Measurements from ENCODE around the gene TRAPPC3. TPM values are rescaled to one million over a fixed set of nuclear protein-coding genes. Genes with fewer than 3 reads are reported as not detected.

The TRAPPC3 gene
- total and polyA plus RNA-seq, 2 donors (not counting 1 experiment from before 2014, with no cell fraction given), result 40.5 to 42.1 TPM

GRCh38 chr1:36163426-36163825 is 14.1 kb upstream of the TRAPPC3 start:
- peak overlapping the region; percentile 94 for H3K27ac Mint-ChIP-seq
- CTCF ChIA-PET, result interaction anchor here (0.6 to 7.2 kb wide), 7 partner anchors 10 to 259 kb away, joined by 3 to 63 read pairs (median 3); partner anchors contain the start of gene TRAPPC3
- intact Hi-C loops (cut with micrococcal nuclease), result no loop called here
- POLR2A ChIA-PET, result interaction anchor here (0.7 to 4.6 kb wide), 2 partner anchors 14 to 28 kb away, joined by 3 to 18 read pairs; partner anchors contain the start of gene TRAPPC3
- H3K4me2 ChIP-seq (replicated peaks; ENCODE audit: low read depth, low read length, poor library complexity, severe bottlenecking), result no peak overlapping the region
- H3K27me3 Mint-ChIP-seq, result no peaks in the 10 kb centered on the region
- H3K9ac ChIP-seq (ENCODE audit: low read length), result no peak overlapping the region
- ATAC-seq (ENCODE audit: low read depth) (no peak), DNase-seq (no peak)
- H3K4me1 Mint-ChIP-seq, result peaks cover 63% of the 10 kb centered on the region
- H3K9me3 ChIP-seq (ENCODE audit: control extremely low read depth in 1 of 3, control insufficient read depth in 2 of 3, insufficient read depth in 1 of 3, low read length in 2 of 3), result no peaks in the 10 kb centered on the region
- H3K9me3 Mint-ChIP-seq (ENCODE audit: insufficient read depth), result no peaks in the 10 kb centered on the region
- TF ChIP-seq CTCF (IDR thresholded peaks at IDR 0.05) (no peak), EZH2 (IDR thresholded peaks at IDR 0.05; ENCODE audit: borderline replicate concordance, insufficient read depth, low read depth, low read length, poor library complexity, severe bottlenecking) (no peak)
- peaks cover 0 to 7% of the 10 kb centered on the region in 2 experiments for H3K36me3 ChIP-seq (replicated peaks in 1 of 2; ENCODE audit: control extremely low read depth in 1 of 2, control insufficient read depth in 1 of 2, extremely low read depth in 1 of 2, insufficient read depth in 2 of 2, low read length in 1 of 2)
- peaks cover 100% of the 10 kb centered on the region for H3K79me2 ChIP-seq (ENCODE audit: control insufficient read depth, insufficient read depth, low read length)
- H4K20me1 ChIP-seq (ENCODE audit: control insufficient read depth, insufficient read depth, low read length, poor library complexity, severe bottlenecking), result peaks cover 19% of the 10 kb centered on the region
- H3K4me1 ChIP-seq (ENCODE audit: control insufficient read depth in 2 of 2, insufficient read depth in 2 of 2, low read length in 2 of 2), result peaks cover 40 to 52% of the 10 kb centered on the region in 2 donors
- no peak overlapping the region for H2AFZ ChIP-seq (ENCODE audit: insufficient read depth, low read depth, low read length, poor library complexity, severe bottlenecking)
- no peaks in the 10 kb centered on the region for H3K27me3 ChIP-seq (replicated peaks in 1 of 4; ENCODE audit: control extremely low read depth in 1 of 4, control insufficient read depth in 3 of 4, insufficient read depth in 4 of 4, low read length in 3 of 4)
- no peak overlapping the region for H3K4me3 ChIP-seq (ENCODE audit: control extremely low read depth in 1 of 5, extremely low read depth in 1 of 5, insufficient read depth in 1 of 5, low read depth in 2 of 5, low read length in 4 of 5)
- peak overlapping the region in 1 of 2 donors; percentile 88 for H3K27ac ChIP-seq (ENCODE audit: low read length in 2 of 2)
- H3K4me3 Mint-ChIP-seq, result no peak overlapping the region

- 100% methylated on average over 1 of the region's 1 CpG for WGBS (ENCODE audit: insufficient coverage)
- Histone ChIP-seq H3K9me3 (ENCODE audit: control extremely low read depth in 1 of 3, control insufficient read depth in 2 of 3, insufficient read depth in 1 of 3, low read length in 2 of 3) (no peaks in the 10 kb centered on the region), H4K20me1 (ENCODE audit: control insufficient read depth, insufficient read depth, low read length, poor library complexity, severe bottlenecking) (peaks cover 13% of the 10 kb centered on the region), H3K36me3 (replicated peaks in 1 of 2; ENCODE audit: control extremely low read depth in 1 of 2, control insufficient read depth in 1 of 2, extremely low read depth in 1 of 2, insufficient read depth in 2 of 2, low read length in 1 of 2) (peaks cover 0 to 7% of the 10 kb centered on the region in 2 experiments), H3K9ac (ENCODE audit: low read length) (peak overlapping the region; percentile 39), H3K4me3 (ENCODE audit: control extremely low read depth in 1 of 5, extremely low read depth in 1 of 5, insufficient read depth in 1 of 5, low read depth in 2 of 5, low read length in 4 of 5) (no peak overlapping the region), H2AFZ (ENCODE audit: insufficient read depth, low read depth, low read length, poor library complexity, severe bottlenecking) (no peak overlapping the region), H3K4me2 (replicated peaks; ENCODE audit: low read depth, low read length, poor library complexity, severe bottlenecking) (peak overlapping the region; percentile 75), H3K4me1 (ENCODE audit: control insufficient read depth in 2 of 2, insufficient read depth in 2 of 2, low read length in 2 of 2) (peaks cover 47 to 58% of the 10 kb centered on the region in 2 donors), H3K79me2 (ENCODE audit: control insufficient read depth, insufficient read depth, low read length) (peaks cover 100% of the 10 kb centered on the region), H3K27ac (ENCODE audit: low read length in 2 of 2) (peak overlapping the region; percentile 78 to 88), H3K27me3 (replicated peaks in 1 of 4; ENCODE audit: control extremely low read depth in 1 of 4, control insufficient read depth in 3 of 4, insufficient read depth in 4 of 4, low read length in 3 of 4) (no peaks in the 10 kb centered on the region)
- Mint-ChIP-seq H3K4me1 (peaks cover 68% of the 10 kb centered on the region), H3K27ac (peak overlapping the region; percentile 94), H3K27me3 (no peaks in the 10 kb centered on the region), H3K9me3 (ENCODE audit: insufficient read depth) (no peaks in the 10 kb centered on the region), H3K4me3 (peak overlapping the region; percentile 81)
- ChIA-PET POLR2A (interaction anchor here (0.6 to 4.6 kb wide), 5 partner anchors 13 to 69 kb away, joined by 3 to 18 read pairs (median 4); partner anchors contain the start of gene TRAPPC3), CTCF (interaction anchor here (0.6 to 7.2 kb wide), 9 partner anchors 9 to 259 kb away, joined by 3 to 63 read pairs (median 3); partner anchors contain the start of genes THRAP3 and TRAPPC3)
- intact Hi-C loops (cut with micrococcal nuclease), result loop anchor here (1.0 kb wide), 1 partner anchor 12 kb away; no protein-coding TSS in a partner anchor
- ATAC-seq (ENCODE audit: low read depth), result no peak
- TF ChIP-seq CTCF (IDR thresholded peaks at IDR 0.05) (no peak), EZH2 (IDR thresholded peaks at IDR 0.05; ENCODE audit: borderline replicate concordance, insufficient read depth, low read depth, low read length, poor library complexity, severe bottlenecking) (no peak)
- no peak for DNase-seq
These were observed 13.5 kb upstream of the TRAPPC3 start for GRCh38 chr1:36162680-36163239.
